ENCODE results near the gene PHACTR3. TPM values are rescaled to one million over a fixed set of nuclear protein-coding genes. Genes with fewer than 3 reads are reported as not detected.

Gene PHACTR3
- total and polyA plus RNA-seq, 2 donors, result 2.9 to 35.8 TPM

GRCh38 chr20:59776626-59777330 is 172.4 kb downstream of the PHACTR3 start:
- Histone ChIP-seq H3K9me3 (ENCODE audit: control insufficient read depth in 2 of 2, insufficient read depth in 1 of 2, low read length in 1 of 2) (no peaks in the 10 kb centered on the region), H3K4me1 (ENCODE audit: control insufficient read depth in 2 of 2, insufficient read depth in 2 of 2, low read length in 2 of 2) (no peaks in the 10 kb centered on the region), H3K36me3 (ENCODE audit: control insufficient read depth in 2 of 2, insufficient read depth in 2 of 2, low read length in 1 of 2) (no peaks in the 10 kb centered on the region), H3K27ac (ENCODE audit: low read depth in 1 of 2, low read length in 1 of 2) (no peak overlapping the region), H3K27me3 (ENCODE audit: control insufficient read depth in 2 of 2, insufficient read depth in 1 of 2, low read length in 1 of 2) (no peaks in the 10 kb centered on the region), H3K4me3 (ENCODE audit: low read length in 2 of 2) (no peak overlapping the region)
- DNase-seq (ENCODE audit: low read depth in 6 of 9, low spot score in 9 of 9), result no peak
- WGBS, result 82% methylated on average over 13 of the region's 13 CpGs

GRCh38 chr20:59777331-59777725 is 173.0 kb downstream of the PHACTR3 start:
- Histone ChIP-seq H3K9me3 (ENCODE audit: control insufficient read depth in 2 of 2, insufficient read depth in 1 of 2, low read length in 1 of 2) (no peaks in the 10 kb centered on the region), H3K4me1 (ENCODE audit: control insufficient read depth in 2 of 2, insufficient read depth in 2 of 2, low read length in 2 of 2) (no peaks in the 10 kb centered on the region), H3K27me3 (ENCODE audit: control insufficient read depth in 2 of 2, insufficient read depth in 1 of 2, low read length in 1 of 2) (no peaks in the 10 kb centered on the region), H3K36me3 (ENCODE audit: control insufficient read depth in 2 of 2, insufficient read depth in 2 of 2, low read length in 1 of 2) (no peaks in the 10 kb centered on the region), H3K4me3 (ENCODE audit: low read length in 2 of 2) (no peak overlapping the region), H3K27ac (ENCODE audit: low read depth in 1 of 2, low read length in 1 of 2) (no peak overlapping the region)
- no peak for DNase-seq (ENCODE audit: low read depth in 6 of 9, low spot score in 9 of 9)
- WGBS, result 82% methylated on average over 3 of the region's 3 CpGs

DNA sequence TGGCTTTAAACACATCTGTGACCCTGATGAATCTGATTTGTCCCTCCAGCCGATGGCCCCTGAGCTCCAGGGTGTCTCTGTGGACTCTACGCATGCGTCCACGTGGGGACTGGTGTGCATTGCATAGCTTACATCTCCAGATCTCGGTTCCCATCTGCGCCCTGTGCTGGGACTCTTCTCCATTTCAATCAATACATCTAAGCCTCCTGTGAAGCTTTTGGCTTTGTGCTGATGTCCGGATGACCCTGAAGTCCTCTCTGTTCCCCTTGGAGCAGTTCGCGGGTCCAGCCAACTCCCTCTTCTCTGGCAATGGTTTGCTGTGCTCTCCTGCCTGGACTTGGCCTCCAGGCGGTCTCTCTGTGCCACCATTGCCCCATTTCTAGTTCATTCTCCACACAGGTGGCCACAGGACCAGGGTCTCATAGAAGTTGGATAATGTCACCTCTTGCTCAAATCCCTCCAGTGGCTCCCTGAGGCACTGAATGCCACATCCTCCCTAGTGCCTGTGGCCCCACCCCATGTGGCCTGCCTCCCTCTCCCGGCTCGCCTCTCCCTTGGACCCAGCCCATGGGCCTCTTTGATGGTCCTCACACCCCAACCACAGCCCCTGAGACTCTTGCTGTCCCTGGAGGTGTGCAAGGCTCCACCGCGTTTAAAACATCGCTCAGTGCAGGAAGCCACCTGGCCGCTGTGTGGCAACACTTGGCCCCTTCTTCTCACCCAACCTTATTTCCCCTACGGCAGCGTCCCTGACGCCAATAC is 173.7 kb downstream of the PHACTR3 start:
- H3K4me3 ChIP-seq (ENCODE audit: low read length in 2 of 2), result no peak overlapping the region
- H3K4me1 ChIP-seq (ENCODE audit: control insufficient read depth in 2 of 2, insufficient read depth in 2 of 2, low read length in 2 of 2), result no peaks in the 10 kb centered on the region
- no peak for DNase-seq (ENCODE audit: low read depth in 6 of 9, low spot score in 9 of 9)
- H3K36me3 ChIP-seq (ENCODE audit: control insufficient read depth in 2 of 2, insufficient read depth in 2 of 2, low read length in 1 of 2), result no peaks in the 10 kb centered on the region
- H3K27me3 ChIP-seq (ENCODE audit: control insufficient read depth in 2 of 2, insufficient read depth in 1 of 2, low read length in 1 of 2), result no peaks in the 10 kb centered on the region
- H3K9me3 ChIP-seq (ENCODE audit: control insufficient read depth in 2 of 2, insufficient read depth in 1 of 2, low read length in 1 of 2), result no peaks in the 10 kb centered on the region
- H3K27ac ChIP-seq (ENCODE audit: low read depth in 1 of 2, low read length in 1 of 2), result no peak overlapping the region
- WGBS, result 93% methylated on average over 19 of the region's 19 CpGs

DNA sequence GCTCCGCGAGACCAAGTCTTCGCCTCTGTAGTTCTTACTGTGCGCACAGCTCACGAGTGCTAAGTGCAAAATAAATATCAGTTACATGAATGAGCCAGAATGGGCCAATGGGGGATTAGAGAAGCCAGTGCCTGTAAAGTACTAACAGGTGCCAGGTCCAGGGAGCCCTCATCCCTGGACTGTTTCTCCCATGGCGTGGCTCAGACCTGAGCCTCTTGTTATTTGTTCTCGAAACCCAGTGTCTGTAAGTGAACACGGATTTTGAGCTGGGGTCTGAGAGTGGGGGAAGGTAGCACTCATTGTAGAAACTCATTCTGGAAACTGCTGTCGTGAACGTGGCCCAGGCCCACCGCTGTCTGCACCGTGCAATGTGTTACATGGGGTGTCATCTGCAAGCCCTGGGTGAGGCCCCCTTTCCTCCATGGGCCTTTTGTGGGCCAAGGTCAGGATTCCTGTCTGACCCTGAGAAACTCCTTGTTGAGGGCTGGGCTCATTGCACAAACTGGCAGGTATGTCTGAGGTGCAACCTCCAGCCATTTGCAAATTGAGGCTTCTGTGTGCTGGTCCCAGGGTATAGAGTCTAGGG is 174.4 kb downstream of the PHACTR3 start:
- Histone ChIP-seq H3K27me3 (ENCODE audit: control insufficient read depth in 2 of 2, insufficient read depth in 1 of 2, low read length in 1 of 2) (no peaks in the 10 kb centered on the region), H3K27ac (ENCODE audit: low read depth in 1 of 2, low read length in 1 of 2) (no peak overlapping the region), H3K4me1 (ENCODE audit: control insufficient read depth in 2 of 2, insufficient read depth in 2 of 2, low read length in 2 of 2) (no peaks in the 10 kb centered on the region), H3K9me3 (ENCODE audit: control insufficient read depth in 2 of 2, insufficient read depth in 1 of 2, low read length in 1 of 2) (no peaks in the 10 kb centered on the region), H3K4me3 (ENCODE audit: low read length in 2 of 2) (no peak overlapping the region), H3K36me3 (ENCODE audit: control insufficient read depth in 2 of 2, insufficient read depth in 2 of 2, low read length in 1 of 2) (no peaks in the 10 kb centered on the region)
- WGBS, result 90% methylated on average over 12 of the region's 12 CpGs
- DNase-seq (ENCODE audit: low read depth in 6 of 9, low spot score in 9 of 9), result no peak

GRCh38 chr20:59779656-59780380 is 175.5 kb downstream of the PHACTR3 start:
- H3K4me3 ChIP-seq (ENCODE audit: low read length in 2 of 2), result no peak overlapping the region
- WGBS, result 81% methylated on average over 10 of the region's 10 CpGs
- H3K36me3 ChIP-seq (ENCODE audit: control insufficient read depth in 2 of 2, insufficient read depth in 2 of 2, low read length in 1 of 2), result no peaks in the 10 kb centered on the region
- no peaks in the 10 kb centered on the region for H3K9me3 ChIP-seq (ENCODE audit: control insufficient read depth in 2 of 2, insufficient read depth in 1 of 2, low read length in 1 of 2)
- no peaks in the 10 kb centered on the region for H3K27me3 ChIP-seq (ENCODE audit: control insufficient read depth in 2 of 2, insufficient read depth in 1 of 2, low read length in 1 of 2)
- no peak for DNase-seq (ENCODE audit: low read depth in 6 of 9, low spot score in 9 of 9)
- no peak overlapping the region for H3K27ac ChIP-seq (ENCODE audit: low read depth in 1 of 2, low read length in 1 of 2)
- H3K4me1 ChIP-seq (ENCODE audit: control insufficient read depth in 2 of 2, insufficient read depth in 2 of 2, low read length in 2 of 2), result no peaks in the 10 kb centered on the region

GRCh38 chr20:59780494-59781185 is 176.3 kb downstream of the PHACTR3 start:
- H3K27me3 ChIP-seq (ENCODE audit: control insufficient read depth in 2 of 2, insufficient read depth in 1 of 2, low read length in 1 of 2), result no peaks in the 10 kb centered on the region
- no peaks in the 10 kb centered on the region for H3K36me3 ChIP-seq (ENCODE audit: control insufficient read depth in 2 of 2, insufficient read depth in 2 of 2, low read length in 1 of 2)
- no peak overlapping the region for H3K27ac ChIP-seq (ENCODE audit: low read depth in 1 of 2, low read length in 1 of 2)
- no peak overlapping the region for H3K4me3 ChIP-seq (ENCODE audit: low read length in 2 of 2)
- no peaks in the 10 kb centered on the region for H3K4me1 ChIP-seq (ENCODE audit: control insufficient read depth in 2 of 2, insufficient read depth in 2 of 2, low read length in 2 of 2)
- no peaks in the 10 kb centered on the region for H3K9me3 ChIP-seq (ENCODE audit: control insufficient read depth in 2 of 2, insufficient read depth in 1 of 2, low read length in 1 of 2)
- 93% methylated on average over 12 of the region's 12 CpGs for WGBS
- no peak for DNase-seq (ENCODE audit: low read depth in 6 of 9, low spot score in 9 of 9)

GRCh38 chr20:59781226-59781625 is 176.9 kb downstream of the PHACTR3 start:
- no peak overlapping the region for H3K4me3 ChIP-seq (ENCODE audit: low read length in 2 of 2)
- no peak overlapping the region for H3K27ac ChIP-seq (ENCODE audit: low read depth in 1 of 2, low read length in 1 of 2)
- H3K4me1 ChIP-seq (ENCODE audit: control insufficient read depth in 2 of 2, insufficient read depth in 2 of 2, low read length in 2 of 2), result no peaks in the 10 kb centered on the region
- H3K9me3 ChIP-seq (ENCODE audit: control insufficient read depth in 2 of 2, insufficient read depth in 1 of 2, low read length in 1 of 2), result no peaks in the 10 kb centered on the region
- H3K27me3 ChIP-seq (ENCODE audit: control insufficient read depth in 2 of 2, insufficient read depth in 1 of 2, low read length in 1 of 2), result no peaks in the 10 kb centered on the region
- DNase-seq (ENCODE audit: low read depth in 6 of 9, low spot score in 9 of 9), result no peak
- 95% methylated on average over 12 of the region's 12 CpGs for WGBS
- no peaks in the 10 kb centered on the region for H3K36me3 ChIP-seq (ENCODE audit: control insufficient read depth in 2 of 2, insufficient read depth in 2 of 2, low read length in 1 of 2)

DNA sequence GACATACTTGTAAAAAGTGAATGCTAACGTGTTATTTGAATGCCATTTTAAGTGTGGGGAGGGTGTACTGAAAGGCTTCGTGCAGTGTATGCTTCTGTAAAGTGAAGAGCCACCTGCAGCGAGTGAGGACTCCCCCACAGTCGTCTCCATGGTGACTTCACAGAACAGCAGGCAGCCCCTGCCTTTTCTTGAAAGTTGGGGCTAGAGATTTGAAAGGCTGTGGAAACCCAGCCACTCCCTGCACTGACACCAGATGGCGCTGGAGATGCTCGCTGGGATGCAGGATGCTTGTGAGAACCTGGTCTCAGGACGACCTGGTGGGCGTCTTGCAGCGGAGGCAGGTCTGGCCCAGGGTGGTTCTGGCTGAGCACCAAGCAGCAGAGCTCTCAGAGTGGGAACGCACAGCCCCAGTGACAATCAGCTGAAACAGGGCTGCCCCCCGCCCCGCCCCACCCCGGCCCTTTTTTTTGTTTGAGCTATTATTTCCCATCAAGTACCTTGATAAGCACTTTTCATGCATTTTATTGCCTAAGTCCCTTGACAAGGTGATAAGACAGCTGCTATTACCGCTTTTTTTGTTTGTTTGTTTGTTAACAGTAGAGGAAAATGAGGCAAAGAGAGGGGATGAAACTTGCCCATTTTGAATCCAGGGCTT is 178.8 kb downstream of the PHACTR3 start:
- no peak overlapping the region for H3K27ac ChIP-seq (ENCODE audit: low read depth in 1 of 2, low read length in 1 of 2)
- H3K9me3 ChIP-seq (ENCODE audit: control insufficient read depth in 2 of 2, insufficient read depth in 1 of 2, low read length in 1 of 2), result no peaks in the 10 kb centered on the region
- H3K36me3 ChIP-seq (ENCODE audit: control insufficient read depth in 2 of 2, insufficient read depth in 2 of 2, low read length in 1 of 2), result no peaks in the 10 kb centered on the region
- 26% methylated on average over 14 of the region's 14 CpGs for WGBS
- H3K4me1 ChIP-seq (ENCODE audit: control insufficient read depth in 2 of 2, insufficient read depth in 2 of 2, low read length in 2 of 2), result no peaks in the 10 kb centered on the region
- peak in 7 of 9 donors; percentile 7 to 55 (median 23) for DNase-seq (ENCODE audit: low read depth in 6 of 9, low spot score in 9 of 9)
- H3K4me3 ChIP-seq (ENCODE audit: low read length in 2 of 2), result no peak overlapping the region
- no peaks in the 10 kb centered on the region for H3K27me3 ChIP-seq (ENCODE audit: control insufficient read depth in 2 of 2, insufficient read depth in 1 of 2, low read length in 1 of 2)

Measured in thymus (tissue), 11 donors.